ENCODE measurements around the gene DCUN1D3.

DCUN1D3 gene

DNA sequence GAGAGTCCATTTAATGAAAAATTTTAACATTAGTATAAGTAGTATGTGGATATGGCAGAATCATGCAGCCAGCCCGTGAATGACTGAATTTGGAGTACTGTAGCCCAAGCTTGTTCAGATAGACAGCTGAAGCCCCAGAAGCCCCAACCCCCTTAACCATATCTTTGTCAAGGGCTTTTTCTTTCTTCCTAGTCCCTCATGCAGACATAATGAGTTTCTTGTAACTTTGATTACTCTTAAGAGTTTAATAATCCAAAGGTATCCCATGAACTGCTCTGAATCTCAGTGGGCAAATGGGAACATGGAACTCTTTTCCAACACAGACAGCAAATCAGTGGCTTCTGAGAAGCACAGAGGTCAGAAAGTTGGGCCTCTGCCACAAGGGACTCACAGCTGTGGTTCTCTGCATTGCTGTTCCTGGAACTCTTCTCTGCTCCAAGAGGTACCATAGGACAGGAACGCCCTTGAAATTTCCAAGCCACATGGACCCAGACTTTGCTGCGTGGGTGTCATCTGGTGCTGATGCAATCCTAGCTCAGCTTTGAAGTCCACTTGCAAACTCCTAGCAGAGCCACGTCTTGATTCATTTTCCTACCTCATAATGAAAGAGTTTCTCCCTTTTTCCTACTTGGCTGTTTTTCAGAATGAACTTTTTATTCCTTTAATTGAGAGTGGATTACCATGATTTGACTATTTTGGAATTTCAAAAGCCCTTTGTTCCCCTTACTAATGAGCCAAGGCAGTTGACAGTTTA, 18.5 kb upstream of the DCUN1D3 start:
- no peak for FAIRE-seq

DNA sequence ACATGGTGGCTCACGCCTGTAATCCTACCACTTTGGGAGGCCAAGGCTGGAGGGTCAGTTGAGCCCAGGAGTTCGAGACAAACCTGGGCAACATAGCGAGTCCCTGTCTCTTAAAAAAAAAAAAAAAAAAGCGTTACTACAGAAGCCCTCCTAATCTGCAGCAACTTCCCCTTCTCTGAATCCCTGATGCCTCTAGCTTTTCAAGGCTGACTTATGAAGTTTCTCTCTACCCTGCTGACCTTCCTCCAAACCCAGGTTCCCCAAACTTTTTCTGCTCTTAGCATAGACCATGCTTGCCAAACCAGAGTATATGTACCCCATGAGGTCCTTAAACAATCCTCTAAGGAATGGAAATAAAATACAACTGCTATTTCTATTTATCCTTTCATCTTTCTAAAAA, 16.8 kb upstream of the DCUN1D3 start:
- FAIRE-seq, result no peak

DNA sequence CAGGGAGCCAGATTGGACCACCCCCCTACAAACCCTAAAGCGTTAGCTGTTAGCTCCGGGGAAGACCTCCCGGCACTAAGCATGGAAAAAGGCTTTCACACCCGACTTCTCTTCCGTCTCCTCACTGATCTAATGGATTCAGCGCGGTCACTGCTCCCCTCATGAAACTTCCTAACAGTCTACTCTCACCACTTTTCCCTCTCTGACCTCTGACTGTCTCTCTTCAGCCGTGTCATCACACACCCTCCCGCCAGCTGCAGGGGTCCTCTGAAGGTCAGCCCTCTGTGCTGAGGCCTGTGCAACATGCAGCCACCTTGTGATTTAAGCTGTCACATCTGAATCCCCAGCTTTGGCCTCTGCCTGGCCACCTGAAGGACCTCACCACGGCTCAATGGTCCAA, 16.1 kb upstream of the DCUN1D3 start:
- FAIRE-seq, result no peak

DNA sequence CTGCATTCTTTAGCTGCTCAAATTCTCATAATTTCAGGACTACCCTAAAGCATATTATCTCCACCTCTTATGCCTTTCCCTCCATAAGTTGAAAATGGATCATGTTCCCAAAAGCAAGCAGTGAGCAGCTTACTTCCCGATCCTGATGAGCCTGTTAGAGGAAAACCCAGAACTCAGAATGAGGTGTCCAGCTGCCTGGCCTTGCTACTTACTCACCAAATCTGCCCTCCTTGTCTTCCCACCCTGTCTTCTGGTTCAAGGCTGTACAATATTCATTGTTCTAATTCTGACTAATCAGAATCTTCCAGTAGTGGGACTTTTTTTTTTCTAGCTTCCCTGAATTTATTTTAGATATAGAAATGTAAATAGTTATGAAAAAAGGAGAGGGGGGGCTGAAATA, 11.2 kb upstream of the DCUN1D3 start:
- no peak for FAIRE-seq

DNA sequence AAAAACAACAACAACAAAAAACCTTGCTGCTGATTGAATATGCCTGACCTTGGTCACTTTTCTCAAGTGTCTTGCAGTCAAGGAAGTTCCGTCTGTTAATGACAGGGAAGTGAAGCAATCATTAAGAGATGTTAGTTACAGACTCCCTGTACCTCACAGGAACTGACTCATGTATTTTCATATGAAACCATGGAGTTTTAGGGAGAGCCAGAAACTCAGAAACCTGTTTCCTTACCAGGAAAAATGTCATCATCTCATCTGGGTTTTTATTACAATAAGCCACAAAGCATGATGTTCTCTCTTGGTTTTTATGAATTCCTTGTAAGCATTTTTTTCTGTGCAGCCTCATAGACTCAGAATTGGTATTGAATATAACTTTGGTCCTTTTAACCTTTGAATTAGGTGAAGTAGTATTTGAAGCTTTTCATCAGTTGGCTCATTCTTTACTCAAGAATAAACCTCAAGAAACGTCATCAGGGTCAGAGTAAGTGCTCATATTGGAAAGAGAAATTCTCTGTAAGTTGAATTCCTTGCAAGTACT, 10.7 kb upstream of the DCUN1D3 start:
- FAIRE-seq, result no peak

DNA sequence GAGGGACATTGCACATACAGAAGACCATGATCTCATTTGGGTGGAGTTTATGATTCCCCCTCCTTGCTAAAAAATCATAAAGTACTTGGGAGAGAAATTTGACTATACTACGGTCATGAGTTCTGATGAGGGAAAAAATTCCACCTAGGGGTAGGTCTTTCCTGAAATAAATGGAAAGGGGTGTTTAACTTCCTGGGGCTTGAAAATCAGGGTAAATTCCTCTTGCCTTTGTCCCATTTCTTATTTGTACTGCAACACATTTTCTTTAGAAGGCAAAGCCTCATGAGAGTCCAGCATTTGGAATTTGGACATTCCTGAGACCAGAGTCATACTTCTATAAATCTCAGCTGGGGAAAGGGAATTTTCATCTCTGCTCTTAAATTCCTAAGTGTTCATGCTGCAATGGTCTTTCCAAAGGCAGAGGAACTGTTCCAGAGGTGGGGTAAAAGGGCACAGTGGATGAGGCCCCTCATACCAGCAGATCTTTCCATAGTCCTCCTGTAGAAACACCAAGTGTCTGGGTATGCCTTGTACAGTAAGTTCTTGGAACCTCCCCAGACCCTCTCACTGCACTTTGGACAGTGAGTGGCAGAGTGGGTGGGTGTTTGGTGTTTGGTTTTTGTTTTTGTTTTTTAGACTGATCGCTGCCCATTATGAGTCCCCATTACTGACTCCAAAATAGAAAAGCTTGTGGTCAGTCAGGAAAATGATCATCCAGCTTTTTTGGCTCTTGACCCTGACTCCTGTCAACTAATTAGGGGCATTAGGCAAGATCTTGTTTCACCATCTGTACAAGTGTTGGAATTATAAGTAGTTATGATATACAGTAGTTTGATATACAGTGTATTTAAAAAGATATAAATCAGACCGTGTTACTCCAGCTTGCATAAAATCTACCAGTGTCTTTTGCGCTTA, 6.4 kb upstream of the DCUN1D3 start:
- FAIRE-seq, result no peak

DNA sequence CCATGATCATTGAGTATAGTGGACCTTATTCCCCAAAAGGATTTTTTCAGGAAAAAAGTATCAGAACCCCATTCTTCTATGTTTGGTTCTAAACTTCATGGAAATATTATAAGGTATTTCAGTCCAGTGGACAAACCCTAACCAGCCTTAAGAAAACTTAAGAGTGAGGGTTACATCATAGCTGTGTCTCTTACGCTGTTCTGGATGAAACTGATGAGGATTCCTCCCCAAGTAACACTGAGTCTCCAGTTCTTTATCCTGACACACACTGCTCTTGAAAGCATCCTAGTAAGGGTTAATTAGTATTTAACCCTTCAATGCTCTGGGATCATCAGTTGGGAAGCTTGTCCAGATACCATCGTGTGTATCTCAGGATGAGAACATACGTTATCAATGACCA, 5.4 kb upstream of the DCUN1D3 start:
- no peak for FAIRE-seq

DNA sequence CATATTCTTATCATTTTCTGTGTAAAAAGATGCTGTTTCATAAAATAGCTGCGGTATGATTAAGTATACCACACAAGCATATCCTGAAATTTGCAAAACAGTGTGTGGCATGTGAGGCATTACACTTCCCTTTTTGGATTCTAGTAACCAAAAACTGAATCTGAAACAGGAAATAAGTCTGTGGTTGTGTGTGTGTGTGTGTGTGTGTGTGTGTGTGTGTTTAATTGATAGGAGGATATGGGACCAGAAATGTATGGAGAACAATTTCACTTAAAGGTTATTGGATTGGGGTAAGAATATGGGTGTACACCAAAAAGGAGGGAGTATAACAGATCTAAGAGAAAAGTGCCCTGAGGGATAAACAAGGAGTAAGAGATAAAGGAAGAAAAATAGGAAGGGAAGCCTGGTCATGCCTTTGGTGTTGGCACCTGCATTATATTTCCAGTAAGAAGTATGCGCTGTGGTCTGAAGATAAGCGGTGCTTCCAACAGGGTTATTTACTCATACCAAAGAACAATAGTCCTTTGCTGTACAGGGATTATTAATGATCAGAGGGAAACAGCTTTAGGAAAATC, 4.4 kb upstream of the DCUN1D3 start:
- no peak for FAIRE-seq

DNA sequence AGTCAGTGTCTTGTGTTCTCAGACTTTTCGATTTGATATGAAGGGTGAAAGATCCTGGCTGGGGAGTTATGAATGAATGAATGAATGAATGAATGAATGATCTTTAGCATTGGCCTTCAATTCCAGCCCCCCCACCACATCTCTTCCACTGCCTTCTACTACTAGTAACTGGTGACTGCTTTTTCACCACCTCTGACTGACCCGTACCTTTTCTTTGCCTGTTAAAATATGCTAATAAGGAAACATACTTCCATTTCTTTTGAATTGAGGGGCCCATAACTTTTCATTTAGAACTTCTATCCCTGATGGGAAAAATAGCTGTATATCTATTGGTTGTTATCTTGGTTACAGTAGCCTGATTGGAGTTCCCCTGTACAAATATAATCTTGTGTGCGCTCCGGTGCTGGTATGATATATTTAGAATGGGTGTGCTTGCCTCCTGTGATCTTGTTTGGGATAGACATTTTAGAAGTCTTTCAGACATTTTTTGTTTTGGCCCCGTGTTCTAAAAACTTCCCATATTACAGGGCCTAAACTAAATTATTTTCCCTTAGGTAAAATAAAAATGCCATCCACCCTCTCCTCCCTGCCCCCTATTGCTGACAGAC, 3.8 kb upstream of the DCUN1D3 start:
- no peak for FAIRE-seq

DNA sequence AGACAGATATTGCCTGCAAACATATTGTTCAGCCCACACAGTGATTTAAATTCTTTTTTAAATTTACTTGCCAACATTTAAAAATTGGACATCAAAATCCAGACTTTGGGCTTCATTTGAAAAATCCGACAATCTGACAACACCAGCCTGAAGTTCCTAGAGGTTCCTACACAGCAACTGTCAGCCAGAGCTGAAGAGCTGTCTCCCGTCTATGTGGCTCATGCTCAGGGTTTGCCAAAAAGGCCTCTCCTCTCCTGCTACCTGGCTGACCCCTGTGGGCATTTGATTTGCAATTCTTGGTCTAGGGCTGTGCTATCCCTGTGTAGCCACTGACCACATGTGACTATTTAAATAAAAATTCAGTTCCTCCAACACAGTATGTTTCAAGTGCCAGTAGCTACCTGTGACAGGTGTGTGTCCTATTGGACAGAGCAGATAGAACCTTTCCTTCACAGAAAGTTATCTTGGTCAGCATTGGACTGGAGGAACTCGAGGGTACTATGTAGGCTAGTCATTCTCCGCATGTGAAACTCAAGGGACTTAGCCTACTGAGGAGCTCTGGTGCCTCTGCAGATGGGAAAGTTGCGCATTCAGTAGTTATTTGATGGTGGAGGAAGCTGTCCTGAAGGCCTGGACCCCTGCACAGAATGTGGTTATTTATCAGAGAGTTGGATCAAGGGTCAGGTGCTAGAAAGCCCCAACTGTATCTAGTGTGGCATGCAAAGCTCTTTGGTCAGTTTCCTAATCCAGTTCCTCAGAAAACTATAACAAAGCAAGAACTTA, 3.1 kb upstream of the DCUN1D3 start:
- no peak for FAIRE-seq

DNA sequence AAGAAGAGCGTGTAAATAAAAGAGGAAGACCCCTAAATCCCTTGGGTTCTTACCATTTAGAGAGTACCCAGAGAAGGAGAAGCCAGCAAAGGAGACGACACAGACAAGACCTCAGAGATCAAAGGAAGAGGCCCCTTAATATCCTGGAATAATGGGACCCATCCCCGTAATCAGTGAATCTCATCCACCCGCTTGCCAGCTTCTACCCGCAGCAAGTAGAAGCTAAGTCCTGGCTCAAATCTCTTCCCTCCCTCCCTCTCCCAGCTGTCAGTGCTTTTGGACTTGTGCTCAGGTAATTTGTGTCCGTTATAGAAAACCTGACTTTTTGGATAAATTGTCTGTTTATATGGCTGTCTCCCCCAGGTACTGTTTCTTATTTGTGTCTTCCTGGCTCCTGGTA, 2.3 kb upstream of the DCUN1D3 start:
- no peak for FAIRE-seq

DNA sequence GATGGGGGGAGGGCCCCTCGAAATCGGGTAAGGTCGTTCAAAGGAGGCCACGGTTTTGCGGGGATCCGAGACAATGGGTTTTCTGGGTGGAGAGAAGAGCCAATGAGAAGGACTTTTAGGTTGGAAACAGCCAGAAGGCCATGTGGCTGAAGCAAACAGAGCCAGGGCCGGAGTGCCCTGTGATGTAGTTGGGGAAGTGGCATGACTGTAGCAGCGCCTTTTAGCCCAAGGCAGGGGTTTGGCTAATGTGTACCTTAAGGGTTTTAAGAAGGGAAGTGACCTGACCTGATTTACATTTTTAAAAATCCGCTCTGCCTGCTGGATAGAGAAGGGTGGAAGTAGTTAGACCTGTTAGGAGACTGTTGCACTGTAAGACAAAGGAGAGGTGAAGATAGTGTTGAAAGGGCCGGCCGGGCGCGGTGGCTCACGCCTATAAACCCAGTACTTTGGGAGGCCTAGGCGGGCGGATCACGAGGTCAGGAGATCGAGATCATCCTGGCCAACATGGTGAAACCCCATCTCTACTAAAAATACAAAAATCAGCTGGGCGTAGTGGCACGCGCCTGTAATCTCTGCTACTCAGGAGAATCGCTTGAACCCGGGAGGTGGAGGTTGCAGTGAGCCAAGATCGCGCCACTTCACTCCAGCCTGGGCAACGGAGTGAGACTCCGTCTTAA, 1.4 kb upstream of the DCUN1D3 start:
- FAIRE-seq, result no peak

DNA sequence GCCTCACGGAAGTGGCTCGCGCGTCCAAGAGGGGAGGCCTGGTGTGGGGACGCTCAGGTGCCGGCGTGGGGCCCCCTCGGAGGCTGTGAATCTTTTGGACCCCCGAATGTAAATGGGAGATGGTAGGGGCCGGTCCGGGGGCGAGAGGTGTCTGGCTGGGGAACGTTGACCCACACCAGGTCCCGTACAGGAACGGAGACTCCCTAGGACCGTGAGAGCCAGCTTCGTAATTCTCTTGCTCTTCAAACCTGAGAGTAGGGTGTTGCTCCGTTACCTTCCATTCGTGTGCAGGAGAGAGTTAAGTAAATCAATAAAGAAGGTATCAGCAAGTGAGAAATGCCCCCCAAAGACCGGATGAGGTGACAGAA, 894 bp upstream of the DCUN1D3 start:
- FAIRE-seq, result no peak

DNA sequence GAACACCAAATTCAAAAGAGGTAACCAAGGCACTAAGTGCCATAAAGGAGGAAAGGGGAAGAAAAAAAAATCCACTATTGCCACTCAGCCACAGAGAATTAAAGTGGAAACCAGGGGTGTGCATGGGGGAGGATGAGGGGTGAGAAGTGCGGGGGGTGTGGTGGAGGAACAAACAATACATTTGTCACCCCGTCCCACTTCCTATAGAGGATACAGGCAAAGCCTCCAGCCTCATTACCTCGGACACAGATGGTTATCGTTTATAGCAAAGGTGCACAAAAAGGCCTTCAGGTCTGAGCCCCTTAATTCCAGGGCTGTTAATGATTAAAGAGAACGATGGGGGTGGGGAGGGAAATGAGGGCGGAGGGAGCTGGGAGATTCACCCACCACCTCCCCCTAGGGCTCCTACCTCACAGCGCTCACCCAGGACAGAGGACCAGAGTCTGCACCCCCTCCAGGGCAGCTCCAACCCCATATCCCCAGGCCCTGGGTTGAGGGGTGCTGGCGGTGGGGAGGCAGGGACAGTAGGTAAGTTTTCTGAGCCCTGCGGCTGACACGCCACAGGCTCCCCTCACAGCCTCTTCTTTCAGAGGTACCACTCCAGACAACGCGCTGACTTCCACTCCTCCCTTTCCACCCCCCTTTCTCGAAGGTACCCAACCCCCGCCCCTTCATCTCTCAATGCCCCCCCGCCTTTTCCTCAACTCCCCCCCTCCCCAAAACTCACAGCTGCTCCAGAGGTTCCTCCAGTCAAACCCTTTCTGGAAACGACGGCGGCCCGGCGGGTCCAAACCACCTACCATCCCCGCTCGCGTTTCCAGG, 470 bp downstream of the DCUN1D3 start:
- FAIRE-seq, result no peak

DNA sequence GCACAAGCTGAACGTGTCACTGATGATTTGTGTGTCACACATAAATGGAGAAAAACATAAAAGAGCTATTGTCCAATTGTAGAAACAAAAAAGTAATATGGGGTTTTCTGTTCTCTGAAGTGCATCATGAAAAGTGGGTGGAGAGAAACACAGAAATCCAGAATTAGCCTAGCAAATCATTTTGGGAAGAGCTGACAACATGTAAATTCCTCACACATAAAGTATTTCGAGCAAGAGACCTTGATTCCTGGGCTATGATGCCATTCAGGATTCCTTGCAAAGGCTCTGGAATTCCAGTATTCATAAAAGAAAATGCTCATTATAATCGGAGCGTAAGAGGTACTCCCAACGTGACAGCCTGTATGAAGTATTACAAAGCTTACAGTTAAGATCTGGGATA, 1.1 kb downstream of the DCUN1D3 start:
- no peak for FAIRE-seq

DNA sequence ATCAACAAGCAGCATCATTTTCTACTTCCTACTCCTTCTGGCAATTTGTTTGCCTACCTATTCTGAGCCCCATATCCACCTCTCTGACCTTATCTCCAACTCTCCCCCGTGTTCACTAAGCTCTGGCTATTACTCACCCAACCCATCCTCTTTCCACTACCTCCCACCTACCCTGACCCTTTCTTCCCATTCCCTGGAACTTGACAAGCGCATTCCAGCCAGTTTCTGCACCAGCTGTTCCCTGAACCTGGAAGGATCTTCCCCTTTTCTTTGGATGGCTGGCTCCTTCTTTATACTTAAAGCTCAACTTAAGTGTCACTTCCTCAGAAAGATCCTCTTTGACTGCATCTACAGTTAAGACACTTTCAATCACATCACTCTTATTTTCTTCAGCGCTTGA, 2.2 kb downstream of the DCUN1D3 start:
- no peak for FAIRE-seq

DNA sequence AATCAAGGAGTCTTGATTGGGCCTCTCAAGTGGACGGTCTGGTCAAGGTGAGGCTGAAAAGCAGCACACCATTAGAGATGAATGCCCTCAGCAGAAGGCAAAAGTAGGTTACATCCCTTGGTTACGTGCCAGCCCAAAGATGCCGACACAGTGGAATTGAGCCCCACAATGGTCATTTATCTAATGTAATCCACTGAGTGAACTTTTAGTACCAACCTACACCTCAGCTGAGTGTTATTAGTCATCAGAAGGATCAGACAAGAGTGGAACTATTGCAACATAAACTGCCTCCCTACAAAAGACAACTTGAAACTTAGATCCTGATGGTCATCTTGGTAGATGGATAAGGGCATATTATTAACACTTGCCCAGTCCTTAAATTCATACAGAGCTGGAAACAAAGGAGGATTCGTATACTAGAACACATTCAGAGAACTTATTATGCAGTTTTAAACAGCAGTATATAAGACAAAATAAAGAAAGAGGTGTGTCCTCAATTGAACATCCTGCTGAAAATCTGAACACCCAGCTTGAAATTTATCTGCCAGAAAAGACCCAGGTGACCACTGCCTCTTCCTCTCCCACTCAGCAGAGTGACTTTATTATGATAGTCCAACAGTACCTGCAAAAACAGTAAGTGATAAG, 2.8 kb downstream of the DCUN1D3 start:
- no peak for FAIRE-seq

DNA sequence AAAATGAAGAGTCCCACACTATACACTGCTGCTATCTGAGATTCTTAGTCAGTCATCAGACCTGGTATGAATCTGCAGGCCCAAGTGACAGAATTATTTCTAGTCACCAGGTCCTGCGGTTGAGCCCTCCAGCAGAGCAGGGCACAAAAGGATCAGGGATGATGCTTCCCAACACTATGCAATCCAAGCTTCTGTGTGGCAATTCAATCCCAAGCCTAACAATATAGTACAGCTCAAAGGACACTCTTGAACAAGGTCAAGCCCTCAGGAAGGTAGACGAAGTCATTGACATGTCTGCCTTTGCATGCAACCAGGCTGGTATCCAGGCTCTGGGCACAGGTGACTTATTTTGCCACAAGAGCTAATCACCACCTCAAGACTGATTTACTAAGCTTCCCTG, 5.8 kb downstream of the DCUN1D3 start:
- FAIRE-seq, result no peak

DNA sequence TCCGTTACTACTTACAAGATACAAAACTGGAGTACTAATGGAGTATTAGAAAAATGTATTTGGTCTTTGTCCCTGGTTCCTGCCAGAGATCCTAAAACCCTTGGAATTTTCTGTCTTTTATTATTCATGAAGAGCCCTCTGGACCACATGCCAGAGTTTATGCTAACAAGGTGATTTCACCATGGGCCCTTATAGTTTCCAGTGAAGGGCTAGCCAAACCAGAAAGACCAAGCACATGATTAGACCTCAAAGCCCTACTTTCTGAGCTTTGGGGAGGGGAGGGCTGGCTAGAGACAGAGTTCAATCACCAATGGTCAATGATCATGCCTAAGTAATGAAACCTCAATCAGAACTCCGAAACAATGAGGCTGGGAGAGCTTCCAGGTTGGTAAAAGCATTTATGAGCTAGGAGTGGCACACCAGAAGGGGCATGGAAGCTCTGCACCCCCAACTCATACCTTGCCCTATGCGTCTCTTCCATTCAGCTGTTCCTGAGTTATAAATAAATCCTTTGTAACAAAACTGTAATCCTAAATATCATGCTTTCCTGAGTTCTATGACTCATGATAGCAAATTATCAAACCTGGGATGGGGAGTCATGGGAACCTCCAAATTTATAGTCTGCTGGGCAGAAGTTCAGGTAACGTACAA, 10.4 kb downstream of the DCUN1D3 start:
- no peak for FAIRE-seq

DNA sequence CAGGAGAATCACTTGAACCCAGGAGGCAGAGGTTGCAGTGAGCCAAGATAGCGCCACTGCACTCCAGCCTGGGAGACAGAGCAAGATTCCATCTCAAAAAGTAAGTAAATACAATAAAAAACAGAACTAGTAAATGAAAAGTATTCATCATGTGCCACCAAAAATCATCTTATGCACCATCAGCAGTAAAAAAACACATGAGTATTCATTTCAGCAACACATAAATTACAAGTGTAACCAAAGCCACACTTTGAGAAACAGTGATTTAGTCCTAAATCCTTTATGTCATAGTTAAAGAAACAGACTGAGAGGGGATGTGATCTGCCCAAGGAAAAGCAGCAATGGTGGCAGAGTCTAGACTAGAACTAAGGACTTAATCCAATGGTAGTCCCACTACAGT, 13.0 kb downstream of the DCUN1D3 start:
- FAIRE-seq, result no peak
